Epithelial cell of esophagus (primary cell): ENCODE measurements around the gene KIF1B.

ENCODE experiments used
- DNase-seq: peaks from one replicate; pipeline ENCODE4 v3.0.0; 2010; ENCODE audit warnings: low read depth
- H3K4me3 ChIP-seq: 2 replicates; pipeline ENCODE4 v1.5.1; 2011; ENCODE audit warnings: mild to moderate bottlenecking, low read length, control low read depth
- TF ChIP-seq, protein P1 (sequence below): IDR thresholded peaks from 2 replicates; pipeline ENCODE4 v1.5.1; 2011; ENCODE audit warnings: low read depth, mild to moderate bottlenecking, low read length, control low read depth, inconsistent platforms; ENCODE audit not compliant: insufficient read depth; ENCODE audit errors: missing control alignments

Gene KIF1B

DNA sequence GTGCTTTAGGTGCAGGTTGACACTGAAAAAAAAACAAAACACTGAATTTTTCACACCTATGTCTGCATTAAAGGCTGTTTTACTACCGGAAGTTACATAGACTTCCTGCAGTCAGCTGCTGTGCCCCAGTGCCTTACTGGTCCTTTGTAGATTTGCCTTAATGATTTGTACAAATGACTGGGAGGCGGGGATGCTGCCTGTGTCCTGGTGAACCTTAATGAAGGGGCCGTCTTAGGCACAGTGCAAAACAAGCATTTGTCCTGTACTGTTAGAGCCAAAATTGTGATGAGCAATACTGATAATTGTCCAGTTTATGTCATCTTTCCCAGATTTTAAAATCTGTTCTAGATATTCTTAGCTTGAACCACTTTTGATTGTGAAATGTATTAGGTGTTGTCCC lies 97.6 kb downstream of the KIF1B start:
- H3K4me3 ChIP-seq: no peak overlapping the region
- TF ChIP-seq, protein P1, sequence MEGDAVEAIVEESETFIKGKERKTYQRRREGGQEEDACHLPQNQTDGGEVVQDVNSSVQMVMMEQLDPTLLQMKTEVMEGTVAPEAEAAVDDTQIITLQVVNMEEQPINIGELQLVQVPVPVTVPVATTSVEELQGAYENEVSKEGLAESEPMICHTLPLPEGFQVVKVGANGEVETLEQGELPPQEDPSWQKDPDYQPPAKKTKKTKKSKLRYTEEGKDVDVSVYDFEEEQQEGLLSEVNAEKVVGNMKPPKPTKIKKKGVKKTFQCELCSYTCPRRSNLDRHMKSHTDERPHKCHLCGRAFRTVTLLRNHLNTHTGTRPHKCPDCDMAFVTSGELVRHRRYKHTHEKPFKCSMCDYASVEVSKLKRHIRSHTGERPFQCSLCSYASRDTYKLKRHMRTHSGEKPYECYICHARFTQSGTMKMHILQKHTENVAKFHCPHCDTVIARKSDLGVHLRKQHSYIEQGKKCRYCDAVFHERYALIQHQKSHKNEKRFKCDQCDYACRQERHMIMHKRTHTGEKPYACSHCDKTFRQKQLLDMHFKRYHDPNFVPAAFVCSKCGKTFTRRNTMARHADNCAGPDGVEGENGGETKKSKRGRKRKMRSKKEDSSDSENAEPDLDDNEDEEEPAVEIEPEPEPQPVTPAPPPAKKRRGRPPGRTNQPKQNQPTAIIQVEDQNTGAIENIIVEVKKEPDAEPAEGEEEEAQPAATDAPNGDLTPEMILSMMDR: no peak
- no peak for DNase-seq

DNA sequence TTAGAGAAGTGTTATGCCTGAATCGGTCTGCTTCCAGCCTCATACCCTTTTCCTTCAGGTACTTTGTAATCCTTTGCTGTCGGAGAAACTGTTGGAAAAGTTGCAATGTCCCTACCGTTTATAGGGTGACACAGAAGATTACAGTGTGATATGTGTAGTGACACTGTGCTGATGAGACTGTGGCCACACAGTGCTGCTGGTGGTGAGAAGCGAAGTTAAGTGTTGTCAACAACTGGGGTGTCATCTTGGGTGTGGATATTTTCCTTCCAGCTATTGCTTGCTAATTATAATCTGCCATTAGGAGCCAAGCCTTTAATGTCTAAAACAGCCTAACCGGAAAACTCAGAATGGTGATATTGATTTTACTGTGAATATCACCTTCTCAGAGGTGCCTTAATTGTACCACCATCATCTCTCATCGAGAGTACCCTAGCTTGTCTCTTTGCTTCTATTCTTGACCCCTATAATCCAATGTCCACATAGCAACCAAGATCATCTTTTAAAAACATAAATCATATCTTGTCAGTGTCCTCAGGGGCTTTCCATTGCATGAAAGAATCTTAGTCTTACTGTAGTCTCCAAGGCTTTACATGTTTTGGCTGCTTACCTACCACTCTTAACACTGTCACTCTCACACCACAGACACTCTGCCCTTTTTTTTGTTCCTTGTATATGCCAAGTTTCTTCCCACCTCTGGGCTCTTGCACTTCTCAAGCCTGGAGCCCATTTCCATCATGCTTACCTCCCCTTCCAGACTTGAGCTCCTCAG lies 99.1 kb downstream of the KIF1B start:
- DNase-seq: no peak
- TF ChIP-seq, protein P1: no peak
- H3K4me3 ChIP-seq: no peak overlapping the region

DNA sequence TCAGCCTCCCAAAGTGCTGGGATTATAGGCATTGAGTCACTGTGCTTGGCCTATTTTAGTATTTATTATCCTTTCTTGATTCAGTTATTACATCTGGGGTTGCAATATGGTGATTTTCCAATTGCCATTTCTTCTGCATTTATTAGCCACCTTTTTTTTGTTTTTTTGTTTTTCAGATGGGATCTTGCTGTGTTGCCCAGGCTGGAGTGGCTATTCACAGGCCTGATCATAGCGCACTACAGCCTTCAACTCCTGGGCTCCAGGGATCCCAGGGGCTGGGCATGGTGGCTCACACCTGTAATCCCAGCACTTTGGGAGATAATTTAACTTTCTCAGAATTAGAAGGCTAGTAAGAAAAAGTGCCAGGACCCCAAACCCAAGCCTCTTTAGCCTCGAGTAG lies 106.4 kb downstream of the KIF1B start:
- H3K4me3 ChIP-seq: no peak overlapping the region
- no peak for DNase-seq
- TF ChIP-seq, protein P1: no peak

DNA sequence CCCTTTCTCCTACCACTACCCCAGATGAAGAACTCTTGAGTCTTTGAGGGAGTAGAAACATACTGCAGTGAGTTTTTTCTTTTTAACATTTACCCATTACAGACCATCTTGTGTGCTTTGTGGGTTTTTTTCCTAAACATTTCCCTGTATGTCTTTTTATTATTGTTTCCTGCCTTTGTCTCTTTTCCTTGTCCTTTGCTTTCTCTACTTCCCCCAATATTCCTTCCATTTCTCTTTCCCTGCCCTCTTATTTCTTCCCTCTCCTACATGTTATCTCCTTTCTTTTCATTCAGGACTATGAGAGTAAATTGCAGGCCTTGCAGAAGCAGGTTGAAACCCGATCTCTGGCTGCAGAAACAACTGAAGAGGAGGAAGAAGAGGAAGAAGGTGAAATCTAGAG lies 109.4 kb downstream of the KIF1B start:
- DNase-seq: no peak
- TF ChIP-seq, protein P1: no peak
- H3K4me3 ChIP-seq: no peak overlapping the region

DNA sequence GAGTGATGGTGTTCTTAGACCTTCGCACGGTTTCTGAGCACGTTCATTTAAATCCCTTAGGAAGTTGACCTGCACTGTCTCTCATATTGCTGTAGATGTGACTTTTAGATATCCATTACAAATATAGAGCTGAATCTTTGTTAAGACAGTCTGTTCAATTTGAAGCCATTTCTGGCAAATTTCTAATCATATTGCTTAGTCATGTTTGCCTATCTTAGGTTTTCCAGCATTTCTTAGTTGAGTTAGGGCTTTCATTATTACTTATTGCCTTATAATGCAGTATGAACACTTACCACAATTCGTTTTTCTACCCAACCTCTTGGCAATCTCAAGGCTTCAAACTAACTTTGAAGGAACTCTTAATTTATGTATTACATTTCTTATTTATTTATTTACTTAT lies 110.0 kb downstream of the KIF1B start:
- TF ChIP-seq, protein P1: no peak
- no peak overlapping the region for H3K4me3 ChIP-seq
- no peak for DNase-seq

DNA sequence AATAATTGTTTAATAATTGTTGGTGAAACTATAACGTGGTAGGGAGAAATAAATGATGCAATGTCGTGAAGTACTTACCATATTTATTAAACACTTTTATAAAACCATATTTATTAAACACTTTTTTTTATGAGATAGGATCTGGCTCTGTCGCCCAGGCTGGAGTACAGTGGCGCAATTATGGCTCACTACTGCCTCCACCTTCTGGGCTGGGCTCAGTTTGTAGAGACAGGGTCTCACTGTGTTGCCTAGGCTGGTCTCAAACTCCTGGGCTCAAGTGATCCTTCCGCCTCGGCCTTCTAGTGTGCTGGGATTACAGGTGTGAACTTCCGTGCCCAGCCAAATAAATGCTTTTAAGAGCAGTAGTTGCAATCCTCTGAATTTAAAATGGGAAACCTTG lies 112.5 kb downstream of the KIF1B start:
- H3K4me3 ChIP-seq: no peak overlapping the region
- DNase-seq: no peak
- TF ChIP-seq, protein P1: no peak

DNA sequence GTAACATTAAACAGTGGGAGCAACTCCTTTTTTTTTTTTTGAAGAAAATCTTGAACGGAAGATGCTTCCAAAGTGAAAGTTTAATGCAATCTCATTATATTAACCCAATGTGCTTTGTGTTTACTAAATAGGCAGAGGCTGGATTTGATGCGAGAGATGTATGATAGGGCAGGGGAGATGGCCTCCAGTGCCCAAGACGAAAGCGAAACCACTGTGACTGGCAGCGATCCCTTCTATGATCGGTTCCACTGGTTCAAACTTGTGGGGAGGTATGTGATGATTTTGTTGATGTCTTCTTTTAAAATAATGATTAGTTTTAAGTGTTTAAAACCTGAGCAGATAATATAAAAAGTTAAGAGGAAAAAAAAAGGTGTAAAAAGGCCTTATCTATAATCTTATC lies 114.3 kb downstream of the KIF1B start:
- no peak for DNase-seq
- TF ChIP-seq, protein P1: no peak
- H3K4me3 ChIP-seq: no peak overlapping the region
